GM18867 (cell line): ENCODE results near the gene SLC5A10.
A peak's percentile ranks its signal among the peaks of the same experiment; 100 is the strongest.
"Not testable (repeated sequence)": the region's sequence is repeated elsewhere in the genome, so short reads cannot be mapped to it uniquely, and the experiment has no call there.

ENCODE experiments used
- ATAC-seq: cut with Tn5 transposase; IDR thresholded peaks from one replicate; pipeline ENCODE4 v1.9.1; 2021; ENCODE audit warnings: mild to moderate bottlenecking, moderate library complexity; ENCODE audit not compliant: unreplicated experiment

The SLC5A10 gene

DNA sequence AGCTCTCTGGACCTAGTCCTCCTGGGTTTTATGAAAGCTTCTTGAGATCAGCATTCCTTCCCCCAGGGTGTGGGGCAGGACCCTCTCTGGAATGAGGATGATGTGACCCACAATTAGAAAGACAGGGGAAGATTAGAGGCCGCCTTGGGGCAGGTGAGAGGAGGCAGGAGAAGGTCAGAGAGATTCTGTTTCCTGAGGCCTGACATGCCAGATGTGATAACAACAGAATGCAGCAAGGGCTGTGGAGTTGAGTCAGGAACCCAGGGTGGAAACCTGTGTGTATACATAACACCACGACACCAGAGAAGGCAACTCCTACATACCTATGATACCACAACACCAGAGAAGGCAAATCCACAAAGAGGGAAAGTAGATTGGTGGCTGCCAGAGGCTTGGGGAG, 5.4 kb upstream of the SLC5A10 start:
- no peak for ATAC-seq

- no peak for ATAC-seq
These were observed 4.1 kb upstream of the SLC5A10 start for GRCh38 chr17:18947866-18948265.

DNA sequence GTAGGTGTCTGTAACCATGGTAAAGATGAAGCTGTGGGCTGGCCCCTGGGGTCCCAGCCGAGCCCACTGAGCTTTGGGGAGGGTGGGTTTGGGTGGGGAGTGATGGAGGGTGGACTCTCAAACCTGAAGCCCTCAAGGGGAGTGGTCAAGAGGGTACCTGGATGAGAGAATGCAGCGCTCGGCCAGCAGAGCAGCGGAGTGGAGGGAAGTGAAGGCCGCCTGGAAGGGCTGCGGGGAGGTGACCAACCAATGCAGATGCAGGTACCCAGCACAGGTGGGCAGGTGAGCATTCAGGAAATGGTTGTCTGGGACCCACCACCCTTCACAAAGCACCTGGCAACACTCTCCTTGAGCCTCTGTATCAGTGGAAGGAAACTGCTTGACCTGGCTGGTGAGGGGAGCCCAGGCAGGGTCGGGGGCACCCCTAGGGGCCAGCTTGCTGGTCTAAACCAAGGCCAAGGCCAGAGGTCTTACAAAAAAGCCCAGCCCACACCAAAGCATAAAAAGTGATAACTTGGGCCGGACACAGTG, 3.4 kb upstream of the SLC5A10 start:
- no peak for ATAC-seq

GRCh38 chr17:18949566-18949965, 2.4 kb upstream of the SLC5A10 start:
- no peak for ATAC-seq

DNA sequence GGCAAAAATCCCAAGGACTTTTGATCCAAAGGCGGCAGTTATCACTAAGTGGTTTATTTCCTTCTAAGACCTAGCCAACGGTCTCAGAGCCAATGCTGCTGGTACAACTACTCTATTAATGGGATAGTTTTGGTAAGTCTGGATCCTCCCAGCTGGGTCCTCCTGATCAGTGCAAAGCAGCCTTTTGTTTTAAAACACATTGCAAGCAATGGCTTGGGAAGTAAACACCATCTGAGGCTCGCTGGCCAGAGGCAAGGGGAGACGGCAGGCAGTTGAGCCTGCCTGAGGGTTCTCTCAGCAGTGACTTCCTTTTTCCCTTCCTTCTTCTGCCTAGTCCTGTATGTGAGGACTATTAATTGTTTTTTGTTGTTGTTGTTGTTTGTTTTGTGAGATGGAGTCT, 1.6 kb upstream of the SLC5A10 start:
- no peak for ATAC-seq

- ATAC-seq, result no peak
These were observed 740 bp upstream of the SLC5A10 start for GRCh38 chr17:18950944-18951905.

DNA sequence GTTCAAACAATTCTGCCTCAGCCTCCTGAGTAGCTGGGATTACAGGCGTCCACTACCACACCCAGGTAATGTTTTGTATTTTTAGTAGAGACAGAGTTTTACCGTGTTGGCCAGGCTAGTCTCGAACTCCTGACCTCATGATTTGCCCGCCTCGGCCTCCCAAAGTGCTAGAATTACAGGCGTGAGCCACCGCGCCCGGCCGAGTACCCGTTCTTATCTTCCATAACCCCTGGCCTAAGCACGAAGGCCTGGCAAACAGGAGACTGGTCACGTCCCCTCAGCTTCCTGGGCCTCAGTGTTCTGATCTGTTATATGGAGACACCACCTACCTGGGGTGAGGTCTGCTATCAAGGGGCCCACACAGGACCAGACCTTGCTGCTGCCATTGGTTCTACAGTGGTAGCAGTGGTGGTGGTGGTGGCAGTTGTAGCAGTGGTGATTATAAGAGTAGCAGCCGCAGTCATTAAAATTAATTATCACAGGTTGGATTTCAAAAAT, 1.3 kb downstream of the SLC5A10 start:
- ATAC-seq, result no peak

- ATAC-seq, result no peak
These were observed 2.4 kb downstream of the SLC5A10 start for GRCh38 chr17:18954321-18954720.

DNA sequence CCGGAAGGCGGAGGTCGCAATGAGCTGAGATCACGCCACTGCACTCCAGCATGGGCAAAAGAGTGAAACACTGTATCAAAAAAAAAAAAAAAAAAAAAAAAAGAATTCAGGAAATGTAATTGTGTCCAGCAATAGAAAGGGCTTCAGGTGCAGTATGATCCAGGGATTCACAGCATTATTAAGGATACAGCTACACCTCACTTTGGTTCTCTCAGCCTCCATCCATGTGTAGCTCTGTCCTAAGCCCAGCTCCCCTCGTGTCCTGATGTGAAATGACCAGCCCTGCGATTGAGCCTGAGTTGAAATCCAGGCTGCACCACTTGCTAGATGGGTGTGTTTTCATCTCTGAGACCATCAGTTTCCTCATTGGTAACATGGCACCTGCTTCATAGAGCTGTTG, 3.0 kb downstream of the SLC5A10 start:
- no peak for ATAC-seq

DNA sequence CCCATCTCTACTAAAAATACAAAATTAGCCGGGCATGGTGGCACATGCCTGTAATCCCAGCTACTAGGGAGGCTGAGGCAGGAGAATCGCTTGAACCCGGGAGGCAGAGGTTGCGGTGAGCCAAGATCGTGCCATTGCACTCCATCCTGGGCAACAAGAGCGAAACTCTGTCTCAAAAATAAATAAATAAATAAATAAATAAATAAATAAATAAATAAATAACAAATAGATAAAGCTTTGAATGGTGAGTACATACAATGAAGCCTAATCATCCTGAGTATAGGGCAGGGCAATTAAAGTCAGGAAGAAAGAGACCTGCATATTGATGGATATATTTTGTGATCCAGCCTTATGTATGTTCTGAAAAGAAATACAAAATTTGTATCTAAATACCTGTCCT, 4.1 kb downstream of the SLC5A10 start:
- not testable (repeated sequence) for ATAC-seq

GRCh38 chr17:18956581-18956980, 4.6 kb downstream of the SLC5A10 start:
- ATAC-seq, result no peak

GRCh38 chr17:18957831-18958230, 5.9 kb downstream of the SLC5A10 start:
- no peak for ATAC-seq

- ATAC-seq, result no peak
These were observed 6.6 kb downstream of the SLC5A10 start for GRCh38 chr17:18958611-18959010.

DNA sequence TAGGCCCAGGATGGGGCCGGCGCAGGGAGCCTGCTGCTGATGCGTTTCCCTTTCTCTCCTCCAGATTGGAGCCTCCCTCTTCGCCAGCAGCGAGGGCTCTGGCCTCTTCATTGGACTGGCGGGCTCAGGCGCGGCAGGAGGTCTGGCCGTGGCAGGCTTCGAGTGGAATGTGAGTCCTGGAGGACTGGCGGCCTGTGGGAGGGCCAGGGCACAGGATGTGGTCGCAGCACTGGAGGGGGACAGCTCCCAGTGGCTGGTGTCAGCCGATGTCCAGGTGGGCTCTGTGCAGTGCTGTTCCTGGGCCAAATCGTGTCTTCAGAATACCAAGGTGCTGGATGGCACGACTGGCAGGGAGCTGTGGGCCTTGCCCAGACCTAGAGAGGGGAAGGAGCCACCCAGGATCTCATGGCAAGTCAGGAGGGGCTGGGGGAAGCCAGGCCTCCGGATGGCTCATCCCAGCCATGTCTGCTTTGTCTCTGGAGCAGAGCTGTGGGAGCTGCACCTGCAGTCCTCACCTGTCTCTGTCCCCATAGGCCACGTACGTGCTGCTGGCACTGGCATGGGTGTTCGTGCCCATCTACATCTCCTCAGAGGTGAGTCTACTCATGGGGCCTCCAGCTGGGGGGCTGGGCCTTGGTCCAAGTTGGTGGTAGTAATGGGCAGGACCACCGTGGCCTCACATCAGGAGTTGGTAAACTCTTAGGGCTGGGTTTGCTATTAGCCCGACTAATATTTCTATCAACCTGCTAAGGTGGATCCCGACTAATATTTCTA, 7.3 kb downstream of the SLC5A10 start:
- ATAC-seq, result no peak

GRCh38 chr17:18959845-18960240, 7.9 kb downstream of the SLC5A10 start:
- no peak for ATAC-seq

- ATAC-seq, result no peak
These were observed 8.3 kb downstream of the SLC5A10 start for GRCh38 chr17:18960241-18960665.

- peak; percentile 74 for ATAC-seq
These were observed 9.0 kb downstream of the SLC5A10 start for GRCh38 chr17:18960803-18961511.

GRCh38 chr17:18961634-18962493, 9.9 kb downstream of the SLC5A10 start:
- no peak for ATAC-seq

- ATAC-seq, result no peak
These were observed 10.5 kb downstream of the SLC5A10 start for GRCh38 chr17:18962494-18962815.
